ENCODE results near the gene MAPK8. TPM values are rescaled to one million over a fixed set of nuclear protein-coding genes. Genes with fewer than 3 reads are reported as not detected.

MAPK8 gene
- total and polyA plus RNA-seq, 12 donors: 7.4 to 41.9 (median 30.0) TPM

DNA sequence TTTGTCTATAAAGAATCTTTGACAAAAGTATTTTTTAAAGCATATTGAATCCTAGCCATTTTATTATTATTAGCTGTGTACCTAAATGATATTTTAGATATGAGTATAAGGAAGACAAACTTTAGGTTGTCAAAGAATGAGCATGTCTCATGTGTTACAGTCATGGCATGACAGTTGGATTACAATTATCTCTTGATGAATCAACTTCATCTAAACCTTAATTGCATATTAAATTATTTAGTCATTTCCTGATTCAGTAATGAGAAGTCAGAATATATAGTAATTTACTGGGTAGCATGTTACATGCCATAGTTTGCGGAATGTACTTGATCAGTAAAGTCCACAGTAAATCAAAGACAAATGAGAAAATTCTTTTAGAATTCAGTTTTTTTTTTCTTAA lies 59.2 kb downstream of the MAPK8 start:
- TF ChIP-seq, protein P1, sequence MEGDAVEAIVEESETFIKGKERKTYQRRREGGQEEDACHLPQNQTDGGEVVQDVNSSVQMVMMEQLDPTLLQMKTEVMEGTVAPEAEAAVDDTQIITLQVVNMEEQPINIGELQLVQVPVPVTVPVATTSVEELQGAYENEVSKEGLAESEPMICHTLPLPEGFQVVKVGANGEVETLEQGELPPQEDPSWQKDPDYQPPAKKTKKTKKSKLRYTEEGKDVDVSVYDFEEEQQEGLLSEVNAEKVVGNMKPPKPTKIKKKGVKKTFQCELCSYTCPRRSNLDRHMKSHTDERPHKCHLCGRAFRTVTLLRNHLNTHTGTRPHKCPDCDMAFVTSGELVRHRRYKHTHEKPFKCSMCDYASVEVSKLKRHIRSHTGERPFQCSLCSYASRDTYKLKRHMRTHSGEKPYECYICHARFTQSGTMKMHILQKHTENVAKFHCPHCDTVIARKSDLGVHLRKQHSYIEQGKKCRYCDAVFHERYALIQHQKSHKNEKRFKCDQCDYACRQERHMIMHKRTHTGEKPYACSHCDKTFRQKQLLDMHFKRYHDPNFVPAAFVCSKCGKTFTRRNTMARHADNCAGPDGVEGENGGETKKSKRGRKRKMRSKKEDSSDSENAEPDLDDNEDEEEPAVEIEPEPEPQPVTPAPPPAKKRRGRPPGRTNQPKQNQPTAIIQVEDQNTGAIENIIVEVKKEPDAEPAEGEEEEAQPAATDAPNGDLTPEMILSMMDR (IDR thresholded peaks at IDR 0.05): no peak
- no peak for DNase-seq
- Histone ChIP-seq H3K27ac (peak overlapping the region in 4 of 10 donors; percentile 39 to 71 (median 54)), H3K4me1 (peaks cover 0 to 45% (median 27%) of the 10 kb centered on the region in 9 donors), H3K27me3 (no peaks in the 10 kb centered on the region), H3K36me3 (no peaks in the 10 kb centered on the region), H3K4me3 (no peak overlapping the region), H3K9me3 (no peaks in the 10 kb centered on the region)
- intact Hi-C loops (cut with DNase I): loop anchor here in 5 of 10 donors (2.0 to 10.0 kb wide), 4 partner anchors 141 to 291 kb away; no protein-coding TSS in a partner anchor
- WGBS, 2 donors: 99 to 100% methylated on average over 1 of the region's 1 CpG
- ATAC-seq: no peak

DNA sequence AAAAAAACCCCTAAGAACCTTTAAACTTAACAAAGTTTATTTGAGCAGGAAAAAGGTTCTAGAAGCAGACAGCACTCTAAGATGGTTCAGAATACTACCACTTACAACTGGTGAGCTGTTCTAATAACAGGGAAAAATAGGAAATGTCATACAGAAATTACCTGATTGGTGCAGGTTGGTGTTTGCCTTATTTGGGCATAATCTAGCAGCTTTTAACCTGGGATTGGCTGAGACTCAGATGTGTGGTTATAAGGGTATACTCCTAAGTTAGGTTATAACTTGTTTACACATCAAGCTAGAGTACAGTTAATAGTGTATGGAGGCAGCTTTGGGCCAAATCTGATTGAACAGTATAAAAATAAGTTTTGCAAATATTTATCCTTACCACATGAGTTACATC lies 59.8 kb downstream of the MAPK8 start:
- H3K9me3 ChIP-seq: no peaks in the 10 kb centered on the region
- no peaks in the 10 kb centered on the region for H3K27me3 ChIP-seq
- H3K36me3 ChIP-seq: no peaks in the 10 kb centered on the region
- intact Hi-C loops (cut with DNase I): loop anchor here in 3 of 10 donors (5.0 to 10.0 kb wide), 2 partner anchors 141 to 149 kb away; no protein-coding TSS in a partner anchor
- H3K4me1 ChIP-seq: peaks cover 0 to 40% (median 25%) of the 10 kb centered on the region in 9 donors
- TF ChIP-seq, protein P1 (IDR thresholded peaks at IDR 0.05): no peak
- H3K4me3 ChIP-seq: no peak overlapping the region
- DNase-seq: no peak
- ATAC-seq: no peak
- H3K27ac ChIP-seq: no peak overlapping the region

DNA sequence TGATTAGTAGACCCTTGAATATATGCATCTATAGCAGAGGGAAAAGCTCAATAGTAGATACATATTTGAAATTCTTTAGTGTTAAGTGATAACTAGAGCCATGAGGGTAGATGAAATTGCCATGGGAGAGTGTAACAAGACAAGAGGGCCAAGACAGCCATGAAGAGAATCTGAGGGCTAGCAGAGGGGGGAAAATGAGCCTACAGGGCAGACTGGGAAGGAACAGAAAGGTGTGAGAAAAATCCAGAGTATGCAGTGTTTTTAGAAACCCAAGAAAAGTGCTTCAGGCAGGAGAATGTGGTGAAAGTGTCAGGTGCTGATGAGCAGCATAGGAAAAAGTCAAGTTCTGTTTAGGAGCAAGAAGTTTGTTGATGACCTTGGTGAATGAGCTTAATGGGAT lies 63.0 kb downstream of the MAPK8 start:
- intact Hi-C loops (cut with DNase I): loop anchor here in 3 of 10 donors (5.0 to 10.0 kb wide), 2 partner anchors 138 to 145 kb away; no protein-coding TSS in a partner anchor
- no peak overlapping the region for H3K4me3 ChIP-seq
- no peaks in the 10 kb centered on the region for H3K27me3 ChIP-seq
- H3K9me3 ChIP-seq: no peaks in the 10 kb centered on the region
- no peak for DNase-seq
- no peak for ATAC-seq
- H3K27ac ChIP-seq: no peak overlapping the region
- no peaks in the 10 kb centered on the region for H3K36me3 ChIP-seq
- peaks cover 0 to 18% (median 17%) of the 10 kb centered on the region in 9 donors for H3K4me1 ChIP-seq
- TF ChIP-seq, protein P1 (IDR thresholded peaks at IDR 0.05): no peak

DNA sequence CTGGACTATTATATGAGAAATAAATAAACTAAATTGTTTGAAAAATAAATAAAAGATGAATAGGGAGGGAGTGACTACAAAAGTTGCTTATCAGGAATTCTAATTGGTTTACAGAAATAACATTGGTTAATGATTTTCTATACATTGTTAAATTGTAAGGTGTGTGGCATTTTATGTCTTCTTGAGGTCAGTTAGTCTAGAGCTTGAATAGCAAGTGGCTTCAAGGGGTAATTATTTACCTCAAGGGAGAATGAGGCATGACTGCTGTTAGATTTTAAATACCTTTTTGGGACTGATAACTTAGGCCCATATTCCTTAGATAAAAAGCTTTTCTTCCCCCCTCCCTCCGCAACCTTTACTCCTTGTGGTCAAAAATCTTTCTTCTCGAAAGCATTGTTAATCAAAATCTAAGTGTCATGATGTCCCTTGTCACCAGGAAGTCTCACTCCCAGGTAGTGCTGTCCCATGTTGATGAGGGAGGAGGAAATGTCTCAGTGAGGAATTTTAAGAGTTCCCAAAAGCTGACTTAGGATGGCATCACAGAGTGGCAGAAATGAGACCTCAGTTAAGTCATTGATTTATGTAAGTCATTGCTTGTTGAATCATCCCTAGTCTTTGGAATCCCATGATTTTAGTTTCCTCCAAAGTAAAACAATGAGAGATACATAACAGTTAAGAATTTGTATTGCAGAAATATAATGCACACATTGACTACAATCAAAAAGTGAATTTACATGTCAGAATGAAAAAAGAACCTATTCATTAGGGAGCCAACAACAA lies 71.5 kb downstream of the MAPK8 start:
- ATAC-seq: no peak

More for the DNA sequence above, 71.5 kb downstream of the MAPK8 start:
- H3K4me1 ChIP-seq: peaks cover 0 to 13% (median 0%) of the 10 kb centered on the region in 9 donors
- TF ChIP-seq, protein P1 (IDR thresholded peaks at IDR 0.05): no peak
- no peaks in the 10 kb centered on the region for H3K36me3 ChIP-seq
- no peak overlapping the region for H3K27ac ChIP-seq
- no peaks in the 10 kb centered on the region for H3K27me3 ChIP-seq
- H3K9me3 ChIP-seq: peaks cover 0 to 33% (median 19%) of the 10 kb centered on the region in 11 donors
- H3K4me3 ChIP-seq: no peak overlapping the region
- intact Hi-C loops (cut with DNase I): loop anchor here in 2 of 10 donors (5.0 to 10.0 kb wide), 2 partner anchors 99 to 127 kb away; no protein-coding TSS in a partner anchor
- DNase-seq: no peak
- 81 to 83% methylated on average over 2 of the region's 2 CpGs for WGBS, 2 donors
